ENCODE results near the gene GPR158. TPM values are rescaled to one million over a fixed set of nuclear protein-coding genes. Genes with fewer than 3 reads are reported as not detected.

Gene GPR158
- total and polyA plus RNA-seq, 4 donors = 0.03 to 0.08 TPM; not detected in 2

GRCh38 chr10:25497246-25497645 is 322.4 kb downstream of the GPR158 start:
- no peak for DNase-seq (ENCODE audit: low spot score)
- Histone ChIP-seq H3K27me3 (ENCODE audit: control insufficient read depth in 4 of 4, insufficient read depth in 4 of 4, low read length in 3 of 4) (no peaks in the 10 kb centered on the region), H3K4me3 (ENCODE audit: low read depth in 1 of 3, low read length in 3 of 3) (no peak overlapping the region), H3K36me3 (ENCODE audit: control insufficient read depth in 4 of 4, insufficient read depth in 3 of 4, low read depth in 1 of 4, low read length in 3 of 4) (no peaks in the 10 kb centered on the region), H3K4me1 (ENCODE audit: control insufficient read depth in 4 of 4, insufficient read depth in 4 of 4, low read length in 3 of 4) (no peaks in the 10 kb centered on the region), H3K27ac (ENCODE audit: low read depth in 1 of 2, low read length in 2 of 2) (no peak overlapping the region), H3K9ac (ENCODE audit: low read depth in 1 of 2, low read length in 2 of 2) (no peak overlapping the region), H3K9me3 (ENCODE audit: control insufficient read depth in 4 of 4, low read length in 3 of 4) (no peaks in the 10 kb centered on the region)
- whole genome bisulfite sequencing = 76% methylated on average over 3 of the region's 3 CpGs
- TF ChIP-seq FOXA2 (IDR thresholded peaks at IDR 0.05) = no peak
- no peak for TF ChIP-seq RAD21 (IDR thresholded peaks at IDR 0.05)
- no peak for TF ChIP-seq NR2F2 (IDR thresholded peaks at IDR 0.05)
- TF ChIP-seq, protein P1, sequence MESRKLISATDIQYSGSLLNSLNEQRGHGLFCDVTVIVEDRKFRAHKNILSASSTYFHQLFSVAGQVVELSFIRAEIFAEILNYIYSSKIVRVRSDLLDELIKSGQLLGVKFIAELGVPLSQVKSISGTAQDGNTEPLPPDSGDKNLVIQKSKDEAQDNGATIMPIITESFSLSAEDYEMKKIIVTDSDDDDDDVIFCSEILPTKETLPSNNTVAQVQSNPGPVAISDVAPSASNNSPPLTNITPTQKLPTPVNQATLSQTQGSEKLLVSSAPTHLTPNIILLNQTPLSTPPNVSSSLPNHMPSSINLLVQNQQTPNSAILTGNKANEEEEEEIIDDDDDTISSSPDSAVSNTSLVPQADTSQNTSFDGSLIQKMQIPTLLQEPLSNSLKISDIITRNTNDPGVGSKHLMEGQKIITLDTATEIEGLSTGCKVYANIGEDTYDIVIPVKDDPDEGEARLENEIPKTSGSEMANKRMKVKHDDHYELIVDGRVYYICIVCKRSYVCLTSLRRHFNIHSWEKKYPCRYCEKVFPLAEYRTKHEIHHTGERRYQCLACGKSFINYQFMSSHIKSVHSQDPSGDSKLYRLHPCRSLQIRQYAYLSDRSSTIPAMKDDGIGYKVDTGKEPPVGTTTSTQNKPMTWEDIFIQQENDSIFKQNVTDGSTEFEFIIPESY (IDR thresholded peaks at IDR 0.05) = no peak
- no peak for TF ChIP-seq EGR1 (IDR thresholded peaks at IDR 0.05; ENCODE audit: low read depth in 2 of 2)
- no peak for TF ChIP-seq JUND (IDR thresholded peaks at IDR 0.05)
- TF ChIP-seq TAF1 (conservative IDR thresholded peaks at IDR 0.05) = no peak
- no peak for TF ChIP-seq RXRA (IDR thresholded peaks at IDR 0.05)
- TF ChIP-seq GABPA (IDR thresholded peaks at IDR 0.05 in 1 of 2, conservative IDR thresholded peaks at IDR 0.05 in 1 of 2) = no peak
- no peak for TF ChIP-seq SP1 (IDR thresholded peaks at IDR 0.05)
- TF ChIP-seq REST (IDR thresholded peaks at IDR 0.05) = no peak
- TF ChIP-seq HNF4G (IDR thresholded peaks at IDR 0.05) = no peak
- TF ChIP-seq YY1 (IDR thresholded peaks at IDR 0.05) = no peak
- TF ChIP-seq MAX (IDR thresholded peaks at IDR 0.05) = no peak
- TF ChIP-seq CTCF (IDR thresholded peaks at IDR 0.05; ENCODE audit: low read depth, low read length, missing input control) = no peak
- no peak for TF ChIP-seq HNF4A (conservative IDR thresholded peaks at IDR 0.05)

- 76% methylated on average over 5 of the region's 5 CpGs for WGBS
- Histone ChIP-seq H3K9ac (ENCODE audit: low read depth in 1 of 2, low read length in 2 of 2) (no peak overlapping the region), H3K4me3 (ENCODE audit: low read depth in 1 of 3, low read length in 3 of 3) (no peak overlapping the region), H3K9me3 (ENCODE audit: control insufficient read depth in 4 of 4, low read length in 3 of 4) (no peaks in the 10 kb centered on the region), H3K4me1 (ENCODE audit: control insufficient read depth in 4 of 4, insufficient read depth in 4 of 4, low read length in 3 of 4) (no peaks in the 10 kb centered on the region), H3K27me3 (ENCODE audit: control insufficient read depth in 4 of 4, insufficient read depth in 4 of 4, low read length in 3 of 4) (no peaks in the 10 kb centered on the region), H3K27ac (ENCODE audit: low read depth in 1 of 2, low read length in 2 of 2) (no peak overlapping the region), H3K36me3 (ENCODE audit: control insufficient read depth in 4 of 4, insufficient read depth in 3 of 4, low read depth in 1 of 4, low read length in 3 of 4) (no peaks in the 10 kb centered on the region)
- TF ChIP-seq, protein P1 (IDR thresholded peaks at IDR 0.05) = no peak
- TF ChIP-seq YY1 (IDR thresholded peaks at IDR 0.05) = no peak
- no peak for TF ChIP-seq NR2F2 (IDR thresholded peaks at IDR 0.05)
- DNase-seq (ENCODE audit: low spot score) = no peak
These were observed 323.8 kb downstream of the GPR158 start for GRCh38 chr10:25498645-25499044.
